HL-60 (cell line): ENCODE data around the gene SLC5A1.

Source experiments
- DNase-seq, 2 experiments: peaks; one replicate each; pipeline ENCODE4 v3.0.0-alpha.2; 2010 to 2020; ENCODE audit warnings: low read depth in 1 of 2, low spot score in 1 of 2
- H3K27ac ChIP-seq: fragments of 250-450 bp; sonication (Bioruptor Pico); replicated peaks from 2 replicates; pipeline ENCODE4 v1.5.1; 2020; ENCODE audit warnings: mild to moderate bottlenecking, moderate library complexity
- H3K27me3 ChIP-seq: fragments of 250-450 bp; sonication (Bioruptor Pico); 2 replicates; pipeline ENCODE4 v1.5.1; 2021; ENCODE audit warnings: mild to moderate bottlenecking, moderate library complexity; ENCODE audit not compliant: insufficient read depth, poor library complexity, severe bottlenecking
- H3K4me3 ChIP-seq: replicated peaks from 2 replicates; pipeline ENCODE4 v1.5.1; 2011; ENCODE audit warnings: mild to moderate bottlenecking, control low read depth, low read length; ENCODE audit not compliant: insufficient read depth
- CTCF ChIP-seq: IDR thresholded peaks from one replicate; pipeline ENCODE4 v1.5.1; 2011; ENCODE audit warnings: low read length, control low read depth, inconsistent platforms; ENCODE audit not compliant: insufficient read depth
- GABPA ChIP-seq: IDR thresholded peaks from 2 replicates; pipeline ENCODE4 v1.6.1; 2012; ENCODE audit warnings: low read depth
- POLR2AphosphoS5 ChIP-seq: IDR thresholded peaks from 2 replicates; pipeline ENCODE4 v1.6.1; 2012; ENCODE audit warnings: low read depth
- SPI1 ChIP-seq: IDR thresholded peaks from 2 replicates; pipeline ENCODE4 v1.6.1; 2012; ENCODE audit warnings: low read depth, mild to moderate bottlenecking, borderline replicate concordance
- TF ChIP-seq, protein P1 (sequence below): IDR thresholded peaks from 2 replicates; pipeline ENCODE4 v1.6.1; 2012; ENCODE audit warnings: low read depth; ENCODE audit not compliant: insufficient replicate concordance

SLC5A1 gene

GRCh38 chr22:32106930-32107329 is 63.9 kb downstream of the SLC5A1 start:
- H3K27me3 ChIP-seq = peaks cover 6% of the 10 kb centered on the region
- no peak overlapping the region for H3K27ac ChIP-seq
- no peak for DNase-seq
- no peak overlapping the region for H3K4me3 ChIP-seq
- TF ChIP-seq GABPA = no peak
- TF ChIP-seq, protein P1, sequence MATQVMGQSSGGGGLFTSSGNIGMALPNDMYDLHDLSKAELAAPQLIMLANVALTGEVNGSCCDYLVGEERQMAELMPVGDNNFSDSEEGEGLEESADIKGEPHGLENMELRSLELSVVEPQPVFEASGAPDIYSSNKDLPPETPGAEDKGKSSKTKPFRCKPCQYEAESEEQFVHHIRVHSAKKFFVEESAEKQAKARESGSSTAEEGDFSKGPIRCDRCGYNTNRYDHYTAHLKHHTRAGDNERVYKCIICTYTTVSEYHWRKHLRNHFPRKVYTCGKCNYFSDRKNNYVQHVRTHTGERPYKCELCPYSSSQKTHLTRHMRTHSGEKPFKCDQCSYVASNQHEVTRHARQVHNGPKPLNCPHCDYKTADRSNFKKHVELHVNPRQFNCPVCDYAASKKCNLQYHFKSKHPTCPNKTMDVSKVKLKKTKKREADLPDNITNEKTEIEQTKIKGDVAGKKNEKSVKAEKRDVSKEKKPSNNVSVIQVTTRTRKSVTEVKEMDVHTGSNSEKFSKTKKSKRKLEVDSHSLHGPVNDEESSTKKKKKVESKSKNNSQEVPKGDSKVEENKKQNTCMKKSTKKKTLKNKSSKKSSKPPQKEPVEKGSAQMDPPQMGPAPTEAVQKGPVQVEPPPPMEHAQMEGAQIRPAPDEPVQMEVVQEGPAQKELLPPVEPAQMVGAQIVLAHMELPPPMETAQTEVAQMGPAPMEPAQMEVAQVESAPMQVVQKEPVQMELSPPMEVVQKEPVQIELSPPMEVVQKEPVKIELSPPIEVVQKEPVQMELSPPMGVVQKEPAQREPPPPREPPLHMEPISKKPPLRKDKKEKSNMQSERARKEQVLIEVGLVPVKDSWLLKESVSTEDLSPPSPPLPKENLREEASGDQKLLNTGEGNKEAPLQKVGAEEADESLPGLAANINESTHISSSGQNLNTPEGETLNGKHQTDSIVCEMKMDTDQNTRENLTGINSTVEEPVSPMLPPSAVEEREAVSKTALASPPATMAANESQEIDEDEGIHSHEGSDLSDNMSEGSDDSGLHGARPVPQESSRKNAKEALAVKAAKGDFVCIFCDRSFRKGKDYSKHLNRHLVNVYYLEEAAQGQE = peak; percentile 97

- peaks cover 6% of the 10 kb centered on the region for H3K27me3 ChIP-seq
- no peak for DNase-seq
- no peak for TF ChIP-seq GABPA
- no peak for TF ChIP-seq POLR2AphosphoS5
- TF ChIP-seq, protein P1 = no peak
- TF ChIP-seq SPI1 = no peak
- TF ChIP-seq CTCF = no peak
- H3K4me3 ChIP-seq = no peak overlapping the region
- H3K27ac ChIP-seq = no peak overlapping the region
These were observed 69.3 kb downstream of the SLC5A1 start for GRCh38 chr22:32112380-32112779.

DNA sequence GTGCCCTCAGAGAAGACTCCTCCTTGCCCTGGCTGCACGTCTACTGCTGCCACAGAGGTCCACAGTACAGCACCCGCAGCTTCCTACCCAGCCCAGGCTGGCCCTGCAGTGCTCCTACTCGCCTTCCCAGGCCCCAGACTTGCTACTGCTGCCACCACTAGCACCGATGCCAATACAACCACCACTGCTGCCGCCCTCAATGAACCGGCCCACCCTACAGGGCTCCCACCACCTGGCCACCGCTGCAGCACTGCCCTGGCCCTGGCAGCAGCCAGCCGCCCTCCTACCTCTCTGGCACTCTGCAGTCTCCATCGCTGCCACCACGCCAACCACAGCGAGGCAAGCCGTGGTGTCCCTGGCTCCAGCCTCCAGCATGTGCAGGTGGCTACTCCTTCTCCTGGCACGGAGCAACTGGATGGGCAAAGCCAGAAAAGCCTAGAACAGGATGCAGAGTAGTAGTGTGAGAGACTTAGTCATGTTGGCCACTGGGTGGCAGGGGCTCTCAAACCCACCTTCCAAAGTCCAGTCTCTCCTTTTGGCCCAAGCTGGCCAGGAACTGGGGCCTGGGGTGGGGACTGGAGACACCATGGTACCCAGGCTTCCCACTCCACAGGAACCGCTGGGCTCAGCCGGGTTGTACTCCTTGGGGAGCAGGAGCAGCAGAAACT is 76.6 kb downstream of the SLC5A1 start:
- TF ChIP-seq CTCF (no peak), POLR2AphosphoS5 (no peak)
- TF ChIP-seq, protein P1 = no peak
- DNase-seq = no peak
- Histone ChIP-seq H3K4me3 (no peak overlapping the region), H3K27ac (no peak overlapping the region), H3K27me3 (no peaks in the 10 kb centered on the region)
